Vagina (tissue), 2 donors: Measurements from ENCODE around the gene SLC22A3.

Experiments used
- POLR2AphosphoS5 ChIP-seq, 2 donors: sonication (generic); formaldehyde crosslinking; IDR thresholded peaks; one replicate each; pipeline ENCODE4 v1.9.0; 2017; ENCODE audit warnings: antibody characterized with exemption in 2 of 2, mild to moderate bottlenecking in 2 of 2, low read depth in 1 of 2; ENCODE audit not compliant: insufficient read depth in 1 of 2
- TF ChIP-seq, protein P1 (sequence below), 3 experiments: fragments of 450-650 bp in 2 of 3; fragments of 200-600 bp in 1 of 3; sonication (generic) in 1 of 3; IDR thresholded peaks; one replicate each; pipeline ENCODE4 v1.5.1; 2017 to 2019; ENCODE audit warnings: antibody characterized with exemption in 3 of 3, mild to moderate bottlenecking in 2 of 3, moderate library complexity in 2 of 3

DNA sequence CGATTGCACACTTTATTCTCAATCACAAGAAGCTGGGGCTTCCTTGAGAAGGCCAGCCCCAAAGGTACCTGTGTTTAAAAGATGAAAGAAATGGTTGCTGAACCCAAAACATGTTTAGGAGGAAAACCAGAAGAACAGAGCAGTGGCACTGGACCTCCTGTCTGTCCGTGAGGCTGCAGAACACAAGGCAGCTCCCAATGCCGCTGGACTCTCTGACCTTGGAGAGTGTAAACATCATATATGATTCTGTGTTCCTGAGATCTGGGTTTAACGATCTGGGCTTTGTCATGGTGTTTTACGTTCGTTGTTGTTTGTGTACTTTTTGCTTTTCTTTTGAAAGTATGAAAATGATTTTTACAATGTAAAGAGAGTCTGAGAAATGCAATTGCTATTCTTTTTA is 106.1 kb downstream of the SLC22A3 start:
- TF ChIP-seq, protein P1, sequence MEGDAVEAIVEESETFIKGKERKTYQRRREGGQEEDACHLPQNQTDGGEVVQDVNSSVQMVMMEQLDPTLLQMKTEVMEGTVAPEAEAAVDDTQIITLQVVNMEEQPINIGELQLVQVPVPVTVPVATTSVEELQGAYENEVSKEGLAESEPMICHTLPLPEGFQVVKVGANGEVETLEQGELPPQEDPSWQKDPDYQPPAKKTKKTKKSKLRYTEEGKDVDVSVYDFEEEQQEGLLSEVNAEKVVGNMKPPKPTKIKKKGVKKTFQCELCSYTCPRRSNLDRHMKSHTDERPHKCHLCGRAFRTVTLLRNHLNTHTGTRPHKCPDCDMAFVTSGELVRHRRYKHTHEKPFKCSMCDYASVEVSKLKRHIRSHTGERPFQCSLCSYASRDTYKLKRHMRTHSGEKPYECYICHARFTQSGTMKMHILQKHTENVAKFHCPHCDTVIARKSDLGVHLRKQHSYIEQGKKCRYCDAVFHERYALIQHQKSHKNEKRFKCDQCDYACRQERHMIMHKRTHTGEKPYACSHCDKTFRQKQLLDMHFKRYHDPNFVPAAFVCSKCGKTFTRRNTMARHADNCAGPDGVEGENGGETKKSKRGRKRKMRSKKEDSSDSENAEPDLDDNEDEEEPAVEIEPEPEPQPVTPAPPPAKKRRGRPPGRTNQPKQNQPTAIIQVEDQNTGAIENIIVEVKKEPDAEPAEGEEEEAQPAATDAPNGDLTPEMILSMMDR (IDR thresholded peaks at IDR 0.05): no peak
- TF ChIP-seq POLR2AphosphoS5 (IDR thresholded peaks at IDR 0.05; ENCODE audit: insufficient read depth in 1 of 2, low read depth in 1 of 2): no peak
